IMR-90 (cell line): ENCODE measurements around the gene KIF25. TPM values are rescaled to one million over a fixed set of nuclear protein-coding genes. Genes with fewer than 3 reads are reported as not detected.

Experiments used
- ATAC-seq: fragments of 200-7000 bp; cut with Tn5 transposase; 2 replicates; pipeline ENCODE4 v1.9.1; 2020; ENCODE audit warnings: low read depth, mild to moderate bottlenecking, moderate library complexity
- BruUV-seq: library from RNA; stranded (reverse); fragments of 400-500 nt; replicated peaks from 2 replicates; lab custom pipeline; 2021; lab: Mats Ljungman, UMichigan
- CTCF ChIA-PET: fragments of 300-600 bp; formaldehyde crosslinking; extraction: SDS; loops from one replicate; lab custom pipeline; 2021; ENCODE audit warnings: antibody characterized with exemption; lab: Yijun Ruan, JAX
- POLR2A ChIA-PET: fragments of 300-600 bp; sonication (Branson Sonifier 250); formaldehyde crosslinking; loops from one replicate; lab custom pipeline; 2022; ENCODE audit warnings: antibody characterized with exemption; ENCODE audit not compliant: unreplicated experiment; lab: Charles Lee
- DNase-seq: peaks from one replicate; pipeline ENCODE4 v3.0.0; 2013
- H2AFZ ChIP-seq: replicated peaks from 2 replicates; pipeline ENCODE3; 2013; ENCODE audit warnings: low read length, mild to moderate bottlenecking; ENCODE audit not compliant: poor library complexity
- H2AK5ac ChIP-seq: 2 replicates; pipeline ENCODE4 v1.6.1; 2013; ENCODE audit warnings: low read depth, low read length, inconsistent platforms
- H2AK9ac ChIP-seq: replicated peaks from 2 replicates; pipeline ENCODE3; 2013; ENCODE audit warnings: mild to moderate bottlenecking, low read depth, low read length, moderate library complexity; ENCODE audit not compliant: poor library complexity
- H2BK120ac ChIP-seq: 2 replicates; pipeline ENCODE4 v1.6.1; 2013; ENCODE audit warnings: low read depth, low read length, inconsistent platforms
- H2BK15ac ChIP-seq: 3 replicates; pipeline ENCODE4 v1.6.1; 2013; ENCODE audit warnings: low read depth, low read length, inconsistent platforms
- H2BK20ac ChIP-seq: 2 replicates; pipeline ENCODE4 v1.6.1; 2013; ENCODE audit warnings: low read depth, mild to moderate bottlenecking, inconsistent platforms, low read length, moderate library complexity
- H2BK5ac ChIP-seq: 2 replicates; pipeline ENCODE4 v1.6.1; 2013; ENCODE audit warnings: mild to moderate bottlenecking, low read depth, low read length, inconsistent platforms; ENCODE audit not compliant: poor library complexity, severe bottlenecking
- H3K14ac ChIP-seq: replicated peaks from 2 replicates; pipeline ENCODE4 v1.6.1; 2013; ENCODE audit warnings: low read depth, low read length, inconsistent platforms
- H3K18ac ChIP-seq: 2 replicates; pipeline ENCODE4 v1.6.1; 2013; ENCODE audit warnings: low read depth, low read length, control low read depth
- H3K23ac ChIP-seq: 2 replicates; pipeline ENCODE4 v1.6.1; 2013; ENCODE audit warnings: low read depth, low read length, inconsistent platforms
- H3K27ac ChIP-seq: 2 replicates; pipeline ENCODE4 v1.5.1; 2013; ENCODE audit warnings: mild to moderate bottlenecking, control low read depth, low read length; ENCODE audit not compliant: insufficient read depth
- H3K27me3 ChIP-seq: 2 replicates; pipeline ENCODE4 v1.6.1; 2013; ENCODE audit warnings: low read length; ENCODE audit not compliant: control insufficient read depth, insufficient read depth
- H3K36me3 ChIP-seq: 2 replicates; pipeline ENCODE4 v1.6.1; 2013; ENCODE audit warnings: low read length, mixed read lengths; ENCODE audit not compliant: control insufficient read depth, insufficient read depth
- H3K4ac ChIP-seq: 2 replicates; pipeline ENCODE4 v1.6.1; 2013; ENCODE audit warnings: low read depth, low read length, inconsistent platforms
- H3K4me1 ChIP-seq: 2 replicates; pipeline ENCODE4 v1.6.1; 2013; ENCODE audit warnings: low read length, mixed read lengths; ENCODE audit not compliant: control insufficient read depth, insufficient read depth
- H3K4me2 ChIP-seq: 2 replicates; pipeline ENCODE4 v1.6.1; 2013; ENCODE audit warnings: low read depth, mild to moderate bottlenecking, control low read depth, low read length, moderate library complexity
- H3K4me3 ChIP-seq: 2 replicates; pipeline ENCODE4 v1.5.1; 2013; ENCODE audit warnings: low read depth, mild to moderate bottlenecking, control low read depth, low read length, moderate library complexity; ENCODE audit not compliant: insufficient read depth
- H3K56ac ChIP-seq: 2 replicates; pipeline ENCODE4 v1.6.1; 2013; ENCODE audit warnings: low read length, inconsistent platforms; ENCODE audit not compliant: insufficient read depth; ENCODE audit errors: extremely low read depth
- H3K79me1 ChIP-seq, 2 experiments: 2 replicates each; pipeline ENCODE4 v1.6.1; 2013; ENCODE audit warnings: low read length in 2 of 2, inconsistent platforms in 1 of 2, low read depth in 1 of 2
- H3K9ac ChIP-seq: 2 replicates; pipeline ENCODE4 v1.6.1; 2013; ENCODE audit warnings: low read depth, low read length, control low read depth
- H3K9me1 ChIP-seq: 2 replicates; pipeline ENCODE4 v1.6.1; 2013; ENCODE audit warnings: low read length, inconsistent platforms; ENCODE audit not compliant: insufficient read depth
- H3K9me3 ChIP-seq: 2 replicates; pipeline ENCODE4 v1.6.1; 2013; ENCODE audit warnings: low read length; ENCODE audit not compliant: control insufficient read depth, insufficient read depth
- H4K20me1 ChIP-seq: 2 replicates; pipeline ENCODE4 v1.6.1; 2013; ENCODE audit warnings: low read length, inconsistent platforms; ENCODE audit not compliant: insufficient read depth
- H4K5ac ChIP-seq: 2 replicates; pipeline ENCODE4 v1.6.1; 2013; ENCODE audit warnings: mild to moderate bottlenecking, low read depth, low read length, control low read depth
- H4K8ac ChIP-seq, 2 experiments: 2 replicates each; pipeline ENCODE4 v1.6.1; 2013; ENCODE audit warnings: low read depth in 2 of 2, low read length in 2 of 2, control low read depth in 1 of 2, inconsistent platforms in 1 of 2
- H4K91ac ChIP-seq: 2 replicates; pipeline ENCODE4 v1.6.1; 2013; ENCODE audit warnings: low read depth, low read length, inconsistent platforms; ENCODE audit not compliant: insufficient read depth
- BHLHE40 ChIP-seq: fragments of 150-350 bp; IDR thresholded peaks from 2 replicates; pipeline ENCODE4 v1.6.1; 2016; ENCODE audit warnings: mild to moderate bottlenecking, low read depth, low read length
- CEBPB ChIP-seq: IDR thresholded peaks from 2 replicates; pipeline ENCODE4 v1.6.1; 2012; ENCODE audit warnings: low read depth, low read length, improper control_type of control experiment
- CHD1 ChIP-seq: IDR thresholded peaks from 2 replicates; pipeline ENCODE4 v1.6.1; 2012; ENCODE audit warnings: low read depth, low read length, improper control_type of control experiment
- CTCF ChIP-seq: conservative IDR thresholded peaks from 2 replicates; pipeline ENCODE4 v1.5.1; 2012; ENCODE audit warnings: mild to moderate bottlenecking, low read depth, low read length, improper control_type of control experiment
- ELK1 ChIP-seq: fragments of 150-350 bp; IDR thresholded peaks from 2 replicates; pipeline ENCODE4 v1.6.1; 2016; ENCODE audit warnings: low read depth, mild to moderate bottlenecking, low read length, moderate library complexity, borderline replicate concordance
- FOS ChIP-seq: fragments of 150-350 bp; IDR thresholded peaks from 2 replicates; pipeline ENCODE4 v1.6.1; 2016; ENCODE audit warnings: low read depth, low read length
- MAFK ChIP-seq: IDR thresholded peaks from 2 replicates; pipeline ENCODE4 v1.6.1; 2012; ENCODE audit warnings: low read depth, low read length, improper control_type of control experiment
- MAZ ChIP-seq: IDR thresholded peaks from 2 replicates; pipeline ENCODE4 v1.6.1; 2012; ENCODE audit warnings: low read depth, mild to moderate bottlenecking, low read length, improper control_type of control experiment, moderate library complexity, borderline replicate concordance
- MXI1 ChIP-seq: IDR thresholded peaks from 2 replicates; pipeline ENCODE4 v1.6.1; 2012; ENCODE audit warnings: low read depth, mild to moderate bottlenecking, low read length, moderate library complexity, borderline replicate concordance
- NFE2L2 ChIP-seq: fragments of 150-350 bp; IDR thresholded peaks from 2 replicates; pipeline ENCODE4 v1.6.1; 2016; ENCODE audit warnings: low read depth, mild to moderate bottlenecking, low read length
- POLR2A ChIP-seq: IDR thresholded peaks from 2 replicates; pipeline ENCODE4 v1.6.1; 2012; ENCODE audit warnings: mild to moderate bottlenecking, low read depth, low read length
- RAD21 ChIP-seq: IDR thresholded peaks from 2 replicates; pipeline ENCODE4 v1.6.1; 2012; ENCODE audit warnings: low read length, improper control_type of control experiment
- RCOR1 ChIP-seq: IDR thresholded peaks from 2 replicates; pipeline ENCODE4 v1.6.1; 2012; ENCODE audit warnings: mild to moderate bottlenecking, low read length, improper control_type of control experiment; ENCODE audit not compliant: insufficient replicate concordance
- RFX5 ChIP-seq: IDR thresholded peaks from 2 replicates; pipeline ENCODE4 v1.8.0; 2012; ENCODE audit warnings: low read depth, mild to moderate bottlenecking, low read length, moderate library complexity
- SMC3 ChIP-seq: fragments of 150-350 bp; IDR thresholded peaks from 2 replicates; pipeline ENCODE4 v1.6.1; 2016; ENCODE audit warnings: low read depth, mild to moderate bottlenecking, antibody characterized with exemption, low read length, moderate library complexity
- USF2 ChIP-seq: fragments of 150-350 bp; IDR thresholded peaks from 2 replicates; pipeline ENCODE4 v1.6.1; 2017; ENCODE audit warnings: mild to moderate bottlenecking, antibody characterized with exemption, low read length, low read depth
- WGBS, 2 experiments: methylation state at CpG; one replicate each; pipeline versions ENCODE4 v1.1.5 to v1.1.7; 2013; ENCODE audit warnings: missing lambda C conversion rate in 2 of 2; ENCODE audit not compliant: insufficient read length in 1 of 2; ENCODE audit errors: extremely low coverage in 2 of 2; 5-methylcytosine and 5-hydroxymethylcytosine counted together
- dilution Hi-C: fragments of 300-500 bp; cut with HindIII; formaldehyde crosslinking; loops from one replicate; pipeline ENCODE4 v1.14.3; 2018; ENCODE audit warnings: low sequenced_read_pairs; ENCODE audit not compliant: unreplicated experiment
- in situ Hi-C: fragments of 300-500 bp; cut with MboI; formaldehyde crosslinking; loops from 3 replicates; pipeline ENCODE4 v1.14.3; 2019; ENCODE audit warnings: low sequenced_read_pairs, inconsistent platforms, mixed read lengths
- intact Hi-C: fragments of 100-400 bp; cut with micrococcal nuclease; formaldehyde crosslinking; loops from 2 replicates; pipeline ENCODE4 v1.10.0; 2022
- polyA plus RNA-seq, 3 experiments: library from polyadenylated mRNA; depleted of rRNA; stranded (reverse); fragments of >200 nt; gene quantifications; 2 replicates each; pipeline ENCODE4 v1.2.3, GENCODE V29; 2012; ENCODE audit warnings: low replicate concordance in 1 of 3
- total RNA-seq: library from RNA; depleted of rRNA; stranded (reverse); fragments of >200 nt; gene quantifications from 2 replicates; pipeline ENCODE4 v1.2.3, GENCODE V29; 2012

Gene KIF25
- total and polyA plus RNA-seq, 2 of the 4 experiments (the other 2 are of a cell fraction) = not detected

- Histone ChIP-seq H3K23ac (no peak overlapping the region), H2AK9ac (no peak overlapping the region), H3K9me1 (peaks cover 14% of the 10 kb centered on the region), H3K4me1 (peaks cover 3% of the 10 kb centered on the region; the same call in 1 of the 2 replicates), H3K79me1 (peaks cover 0 to 13% of the 10 kb centered on the region in 2 experiments), H3K18ac (no peak overlapping the region), H3K27me3 (no peaks in the 10 kb centered on the region), H3K4me2 (no peak overlapping the region), H2AFZ (no peak overlapping the region), H3K56ac (no peak overlapping the region), H4K8ac (no peak overlapping the region), H4K5ac (no peak overlapping the region), H2BK15ac (no peak overlapping the region), H4K20me1 (no peaks in the 10 kb centered on the region), H3K14ac (no peak overlapping the region), H3K36me3 (peaks cover 9% of the 10 kb centered on the region), H2BK120ac (no peak overlapping the region), H3K27ac (no peak overlapping the region), H2BK5ac (no peak overlapping the region), H3K9me3 (no peaks in the 10 kb centered on the region), H3K9ac (no peak overlapping the region), H2BK20ac (no peak overlapping the region), H3K4me3 (no peak overlapping the region), H2AK5ac (no peak overlapping the region), H4K91ac (peak overlapping the region; percentile 46; the same call in 1 of the 2 replicates), H3K4ac (no peak overlapping the region)
- no peak for ATAC-seq
- WGBS, 2 experiments = 100% methylated on average over 4 of the region's 6 CpGs; no CpG with 5 or more reads in 1 of the 2 experiments
- dilution Hi-C loops = no loop called here
- in situ Hi-C loops = no loop called here
- TF ChIP-seq SMC3 (no peak), ELK1 (no peak), MXI1 (no peak), RAD21 (no peak), RFX5 (no peak), USF2 (no peak), BHLHE40 (no peak), CTCF (no peak), MAZ (no peak), FOS (no peak), CHD1 (no peak), POLR2A (no peak), CEBPB (no peak), MAFK (no peak), RCOR1 (no peak), NFE2L2 (no peak)
- intact Hi-C loops = loop anchor here (10.0 kb wide), 1 partner anchor 78 kb away; no protein-coding TSS in a partner anchor
- DNase-seq = no peak
- POLR2A ChIA-PET = no interaction called here
- CTCF ChIA-PET = no interaction called here
- BruUV-seq = no TSS peak
Measured at GRCh38 chr6:167956491-167956890, 41.0 kb upstream of the KIF25 start.
